Measurements from ENCODE around the gene ATP2B3.

ATP2B3 gene

GRCh38 chrX:153517423-153517822, at the start of gene ATP2B3:
Gene ATP2B3 (plus strand): TSS chrX:153517642. CDS start chrX:153536248, 18,606 bp downstream.
- no peak for DNase-seq

GRCh38 chrX:153468008-153468580, 49.3 kb upstream of the ATP2B3 start:
- no peak for DNase-seq

DNA sequence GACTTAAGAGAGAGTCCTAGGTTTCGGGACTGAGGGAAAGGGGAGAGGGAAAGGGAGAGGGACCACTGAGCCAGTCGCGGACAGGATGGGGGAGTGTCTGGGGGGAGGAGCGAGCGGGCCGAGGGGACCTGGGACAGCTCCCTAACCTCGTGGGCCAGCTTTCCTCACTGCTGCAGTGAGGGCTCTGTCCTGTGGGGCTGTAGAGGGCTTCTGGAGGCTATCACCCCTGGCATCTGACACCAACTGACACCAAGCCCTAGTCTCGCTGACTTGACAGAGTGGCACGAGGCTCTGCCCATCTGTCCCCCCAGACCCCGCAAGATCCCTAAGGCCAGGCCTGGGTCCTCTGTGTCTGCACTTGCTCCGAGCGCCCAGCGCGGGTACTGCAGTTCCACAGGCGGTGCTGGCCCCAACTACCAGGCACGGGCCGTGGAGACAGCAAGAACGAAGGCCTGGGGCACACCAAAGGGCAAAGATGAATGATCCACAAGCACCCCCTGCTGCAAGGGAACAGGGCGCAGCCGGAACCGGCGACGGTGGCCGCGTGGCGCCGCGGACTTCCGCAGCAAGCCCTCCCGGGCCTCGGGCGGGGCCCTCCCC, 47.5 kb upstream of the ATP2B3 start:
- peak; percentile 21 to 31 for DNase-seq

DNA sequence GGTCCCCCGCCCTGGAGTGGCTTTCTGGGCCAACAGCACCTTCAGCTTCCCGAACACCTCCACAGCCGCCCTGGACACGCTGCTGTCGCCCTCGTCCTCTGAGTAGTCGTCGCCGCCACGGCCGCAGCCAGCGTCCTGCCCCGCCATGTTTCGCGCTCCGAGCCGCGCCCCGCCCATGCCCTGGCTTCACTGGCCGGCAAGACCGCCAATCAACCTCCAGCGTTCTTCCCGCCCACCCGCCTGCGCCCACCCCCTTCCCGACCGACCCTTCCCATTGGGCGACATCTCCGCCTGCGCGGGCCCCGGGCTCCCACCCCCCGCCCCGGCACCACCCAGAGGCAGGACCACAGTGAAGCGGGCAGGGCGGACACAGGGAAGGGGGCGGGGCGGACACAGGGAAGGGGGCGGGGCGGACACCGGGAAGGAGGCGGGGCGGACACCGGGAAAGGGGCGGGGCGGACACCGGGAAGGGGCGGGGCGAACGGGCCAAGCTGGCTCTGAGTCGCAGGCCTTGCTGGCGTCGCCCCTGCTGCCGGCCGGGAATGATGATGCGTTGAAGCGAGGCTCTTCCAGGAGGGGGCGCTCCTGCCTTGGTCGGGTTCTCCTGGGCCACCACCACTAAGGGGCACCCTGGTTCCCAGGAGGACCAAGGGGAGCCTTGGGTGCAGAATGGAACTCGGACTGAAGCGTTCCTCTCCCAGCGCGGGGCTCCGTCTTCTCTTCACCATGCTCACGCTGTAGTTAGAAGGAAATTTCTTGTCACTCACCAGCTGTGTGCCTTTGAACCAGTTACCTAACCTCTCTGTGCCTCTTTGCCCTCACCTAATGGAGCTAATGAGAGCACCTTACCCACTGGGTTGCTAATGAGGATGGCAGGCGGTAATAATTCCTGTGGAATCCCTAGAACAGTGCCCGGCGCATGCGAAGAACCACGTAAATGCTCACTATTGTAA, 46.8 kb upstream of the ATP2B3 start, which contains the start of gene HAUS7:
HAUS7 (minus strand) TSS at position 166 of the 953 bp plus-strand sequence; CDS start at position 147, 19 bp downstream.
- peak; percentile 71 to 88 for DNase-seq

DNA sequence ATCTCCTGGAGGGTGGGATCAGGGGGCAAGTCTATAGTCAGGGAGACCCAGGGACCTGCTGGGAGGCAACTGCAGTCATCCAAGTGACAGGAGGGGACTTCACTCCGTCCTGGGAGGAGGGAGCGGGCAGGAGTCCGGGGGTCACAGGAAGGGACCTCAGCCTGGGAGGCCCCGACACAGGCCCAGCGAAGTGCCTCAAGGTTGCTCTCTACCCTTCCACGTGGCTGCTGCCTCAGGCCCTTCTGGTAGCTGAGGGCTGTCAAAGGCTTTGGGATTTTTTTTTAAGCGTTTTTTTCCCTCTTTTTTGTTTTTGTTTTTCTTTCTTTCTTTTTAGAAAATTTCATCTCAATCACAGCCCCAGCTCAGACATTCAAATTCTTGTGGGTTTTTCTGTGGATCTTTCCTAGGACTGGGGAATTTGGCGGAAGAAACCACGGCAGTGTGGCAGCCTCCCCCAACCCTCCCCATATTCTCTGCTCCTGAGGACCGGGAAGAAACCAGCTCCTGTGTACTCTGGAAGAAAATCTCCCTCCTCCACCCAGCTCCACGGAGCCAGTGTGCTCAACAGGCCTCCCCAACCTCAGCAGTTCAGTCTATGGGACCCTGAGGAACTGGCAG, 45.7 kb upstream of the ATP2B3 start:
- no peak for DNase-seq

DNA sequence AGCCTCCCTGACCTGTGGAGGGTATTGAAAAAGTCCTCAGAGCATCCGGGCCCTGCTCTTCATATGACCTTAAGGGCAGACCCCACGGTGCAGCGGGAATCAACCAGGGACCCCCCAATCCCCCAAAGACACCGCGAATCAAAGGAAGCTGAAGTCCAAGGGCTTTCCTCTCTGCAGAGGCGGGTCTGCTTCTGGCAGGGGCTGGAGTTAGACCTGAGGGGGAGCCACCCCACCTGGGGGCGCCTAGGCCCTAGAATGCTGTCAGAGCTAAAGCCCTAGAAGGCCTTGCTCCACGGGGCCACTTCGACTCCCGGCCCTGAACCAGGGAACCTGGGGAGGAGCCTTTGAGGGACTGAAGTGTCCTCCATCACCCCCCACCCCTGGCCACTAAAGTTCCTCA, 44.3 kb upstream of the ATP2B3 start:
- no peak for DNase-seq

GRCh38 chrX:153474266-153474665, 43.2 kb upstream of the ATP2B3 start:
- no peak for DNase-seq

GRCh38 chrX:153474718-153475117, 42.7 kb upstream of the ATP2B3 start:
- no peak for DNase-seq

- DNase-seq: no peak
These were observed 42.2 kb upstream of the ATP2B3 start for GRCh38 chrX:153475271-153475670.

DNA sequence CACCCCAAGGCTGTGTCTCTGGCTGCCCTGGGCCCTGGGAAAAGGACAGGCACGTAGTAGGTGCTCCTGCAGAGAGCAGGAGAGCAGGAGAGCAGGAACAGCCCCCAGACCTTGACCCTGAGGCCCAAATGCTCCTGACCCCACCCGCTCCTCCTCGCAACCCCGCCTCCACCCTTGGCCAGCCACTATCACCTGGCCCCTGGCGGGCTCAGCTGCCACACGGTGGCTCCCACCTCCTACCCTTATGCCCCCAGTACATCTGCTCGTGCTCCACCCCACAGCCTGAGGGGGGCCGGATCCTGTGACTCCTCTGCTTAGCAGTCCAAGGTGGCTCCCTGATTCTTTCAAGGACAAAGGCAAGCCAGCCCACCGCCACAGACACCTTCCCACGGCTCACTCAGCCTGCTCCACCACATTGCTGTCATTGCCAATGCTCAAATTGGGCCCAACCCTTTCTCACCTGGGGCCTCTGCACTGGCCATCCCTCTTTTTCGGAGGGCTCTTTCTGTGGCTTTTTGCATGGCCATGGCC, 41.6 kb upstream of the ATP2B3 start:
- DNase-seq: no peak

DNA sequence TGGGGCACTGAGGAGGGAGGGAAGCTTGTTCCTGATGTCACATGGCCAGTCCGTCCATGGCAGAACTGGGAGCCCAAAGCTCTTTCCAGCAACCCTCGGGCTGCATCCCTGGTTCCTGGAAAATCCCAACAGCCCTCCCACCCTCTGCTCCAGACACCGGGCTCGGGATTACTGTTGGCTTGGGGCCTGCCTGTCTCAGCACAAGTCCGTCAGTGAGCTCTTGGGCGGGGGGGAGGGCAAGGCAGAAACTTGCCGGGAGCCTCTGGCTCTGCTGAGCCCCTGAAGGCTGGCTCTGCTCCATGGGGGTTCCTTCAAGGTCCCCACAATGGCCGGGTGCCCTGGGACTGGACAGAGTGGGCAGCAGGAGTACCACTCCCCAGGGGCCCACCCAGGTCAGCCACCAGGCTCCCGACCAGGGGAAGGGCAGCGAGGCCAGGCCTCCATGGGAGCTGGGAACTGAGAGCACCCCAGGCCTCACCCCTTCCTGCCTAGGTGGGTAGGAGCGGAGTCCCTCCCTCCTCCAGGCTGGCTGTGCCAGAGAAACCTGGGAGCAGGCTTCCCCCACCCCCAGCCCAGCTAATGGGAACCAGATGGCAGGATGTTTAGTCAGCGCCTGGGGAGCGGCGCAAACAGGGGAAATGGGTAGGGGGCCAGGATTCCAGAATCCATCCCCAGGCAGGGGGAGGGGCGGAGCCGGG, 40.6 kb upstream of the ATP2B3 start:
- DNase-seq: no peak

DNA sequence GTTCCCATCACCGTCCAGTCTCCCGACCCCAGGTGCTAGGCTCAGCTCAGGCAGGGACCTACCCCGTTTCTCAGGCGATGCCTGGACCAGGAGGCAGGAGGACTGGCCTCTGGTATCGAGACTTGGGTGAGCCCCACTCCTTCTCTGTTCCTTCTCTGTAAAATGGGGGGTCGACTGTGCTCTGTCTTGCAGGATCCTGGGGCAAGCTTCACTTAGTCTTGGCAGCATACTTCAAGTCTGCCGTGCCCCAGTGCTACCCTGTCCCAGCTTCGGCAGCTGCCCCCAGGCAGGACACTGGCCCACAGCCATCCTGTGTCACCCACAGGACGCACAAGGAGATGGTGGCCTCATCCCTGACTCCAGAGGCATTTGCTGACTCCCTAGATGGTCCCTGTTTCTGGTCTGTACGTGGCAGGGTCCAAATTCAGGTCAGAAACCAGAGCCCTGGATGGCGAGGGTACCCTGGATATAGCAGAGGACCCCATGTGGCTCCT, 40.0 kb upstream of the ATP2B3 start:
- no peak for DNase-seq

- DNase-seq: no peak
These were observed 39.5 kb upstream of the ATP2B3 start for GRCh38 chrX:153477901-153478300.

GRCh38 chrX:153478746-153479145, 38.7 kb upstream of the ATP2B3 start:
- DNase-seq: no peak

DNA sequence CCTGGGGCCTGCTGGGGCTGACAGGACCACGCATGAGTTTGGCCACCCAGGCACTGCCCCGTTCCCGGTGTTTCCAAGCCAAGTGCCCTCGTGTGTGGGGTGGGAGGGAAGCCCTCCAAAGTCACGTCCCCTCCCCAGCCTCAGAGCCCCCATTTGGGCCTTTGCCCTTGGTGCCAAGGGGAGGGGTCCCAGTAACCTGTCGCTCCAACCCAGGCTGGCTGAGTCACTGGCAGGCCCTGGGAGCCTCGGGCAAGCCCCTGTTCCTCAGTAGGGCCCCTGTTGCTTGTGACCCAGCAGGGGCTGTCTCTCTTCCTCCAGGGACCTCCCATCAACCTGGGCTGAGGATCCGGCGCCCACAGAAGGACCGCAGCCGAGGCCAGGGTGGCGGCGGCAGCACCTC, 36.4 kb upstream of the ATP2B3 start:
- no peak for DNase-seq

DNA sequence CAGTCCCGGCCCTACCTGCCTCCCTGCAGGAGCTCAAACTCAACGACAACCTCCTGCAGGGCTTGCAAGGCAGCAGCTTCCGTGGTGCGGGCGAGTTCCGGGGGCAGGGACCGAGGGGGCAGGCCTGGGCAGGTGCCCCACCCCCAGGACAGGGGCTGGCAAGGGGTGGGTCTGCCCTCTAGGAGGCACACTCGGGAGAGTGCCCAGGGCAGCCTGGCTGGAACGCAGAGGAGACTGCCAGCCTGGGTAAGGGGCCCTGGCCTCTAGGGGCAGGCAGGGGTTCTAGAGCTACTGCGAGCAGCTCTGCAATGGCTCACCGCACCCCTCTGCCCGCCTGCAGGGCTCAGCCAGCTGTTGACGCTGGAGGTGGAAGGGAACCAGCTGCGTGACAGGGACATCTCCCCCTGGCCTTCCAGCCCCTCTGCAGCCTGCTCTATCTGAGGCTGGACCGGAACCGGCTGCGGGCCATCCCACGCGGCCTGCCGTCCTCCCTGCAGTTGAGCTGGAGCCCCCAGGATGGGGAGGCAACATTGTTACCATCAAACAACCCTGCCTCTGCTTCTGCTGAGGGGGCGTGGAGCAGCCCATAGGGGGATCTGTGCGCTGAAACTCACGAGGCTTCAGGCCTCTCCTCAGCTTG, 34.9 kb upstream of the ATP2B3 start:
- no peak for DNase-seq

DNA sequence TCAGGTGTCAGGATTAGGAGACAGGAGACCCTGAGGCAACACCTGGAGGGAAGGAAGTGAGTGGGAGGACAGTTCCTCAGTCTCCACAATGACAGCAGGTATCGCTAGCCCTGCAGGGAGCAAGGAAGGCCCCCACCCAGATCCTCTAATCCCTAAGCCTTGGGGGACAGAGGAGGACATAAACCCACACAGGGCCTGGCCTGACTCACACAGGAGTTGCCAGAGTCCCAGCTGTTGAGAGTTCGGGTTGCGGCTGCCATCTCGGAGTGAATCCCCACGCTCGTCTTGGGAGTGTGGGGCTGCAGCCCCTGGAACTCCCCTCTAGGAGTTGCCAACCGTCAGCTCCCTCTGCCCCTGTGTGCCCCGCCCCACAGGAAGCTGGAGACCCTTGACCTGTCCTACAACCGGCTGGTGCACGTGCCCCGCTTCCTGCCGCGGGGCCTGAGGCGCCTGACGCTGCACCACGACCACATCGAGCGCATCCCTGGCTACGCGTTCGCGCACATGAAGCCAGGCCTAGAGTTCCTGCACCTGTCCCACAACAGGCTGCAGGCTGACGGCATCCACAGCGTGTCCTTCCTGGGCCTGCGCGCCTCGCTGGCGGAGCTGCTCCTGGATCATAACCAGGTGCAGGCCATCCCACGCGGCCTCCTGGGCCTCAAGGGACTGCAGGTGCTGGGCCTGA, 31.9 kb upstream of the ATP2B3 start:
- no peak for DNase-seq

DNA sequence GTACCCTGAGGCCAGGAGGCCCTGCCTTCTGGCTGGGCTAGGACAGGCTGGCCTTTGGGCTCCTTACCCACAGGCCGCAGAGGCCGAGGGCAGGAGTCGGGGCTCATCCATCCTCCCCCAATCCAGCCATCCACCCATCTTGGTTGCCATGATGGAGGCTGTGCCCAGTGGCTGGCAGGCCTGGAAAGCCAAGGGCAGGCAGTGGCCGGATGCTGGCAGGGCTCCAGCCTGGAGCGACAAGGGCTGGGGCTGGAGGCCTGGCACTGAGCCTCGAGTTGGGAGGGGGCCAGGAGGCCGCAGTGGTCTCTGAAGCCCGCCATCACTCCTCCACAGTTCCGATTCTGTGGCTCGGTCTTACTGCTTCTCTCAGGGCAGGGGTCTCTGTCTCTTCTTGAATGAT, 31.3 kb upstream of the ATP2B3 start:
- no peak for DNase-seq

- no peak for DNase-seq
These were observed 29.8 kb upstream of the ATP2B3 start for GRCh38 chrX:153487590-153488071.

DNA sequence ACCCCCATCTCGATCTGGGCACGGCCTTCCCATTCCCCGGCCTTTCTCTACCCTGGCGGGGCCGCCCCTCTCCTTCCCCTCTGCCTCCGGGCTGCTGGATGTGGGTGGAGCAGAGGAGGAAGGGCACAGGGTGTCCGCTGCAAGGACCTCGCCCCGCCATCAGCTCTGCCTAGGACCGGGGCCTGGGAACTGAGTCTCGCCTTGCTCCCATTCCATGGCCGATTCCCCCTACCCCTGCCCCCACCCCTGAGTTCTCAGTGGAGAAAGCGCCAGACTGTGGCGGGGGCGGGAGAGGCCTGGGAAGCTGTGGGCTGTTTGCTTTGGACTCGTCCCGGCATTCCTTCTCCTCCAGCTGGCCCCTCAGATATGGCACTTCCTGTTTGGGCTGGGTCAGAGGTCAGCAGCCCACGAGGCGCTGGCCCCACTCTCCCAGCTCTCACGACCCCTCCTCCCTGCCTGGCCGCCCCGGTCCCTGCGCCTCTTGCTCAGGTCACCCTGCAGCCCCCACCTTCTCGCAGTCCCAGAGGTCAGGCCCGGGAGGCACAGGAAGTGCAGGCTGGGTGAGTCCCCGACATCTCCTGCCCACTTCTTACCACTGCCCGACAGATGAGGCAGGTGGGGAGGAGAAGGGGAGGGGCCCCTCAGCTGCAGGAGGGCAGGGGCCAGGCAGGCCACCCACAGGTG, 29.1 kb upstream of the ATP2B3 start:
- DNase-seq: no peak

Data from Kasumi-1 (cell line).